LNCAP (cell line): Measurements from ENCODE around the gene S100A2.

ENCODE experiments used
- TF ChIP-seq, protein P1 (sequence below): fragments of 450-650 bp; IDR thresholded peaks from 2 replicates; pipeline ENCODE4 v1.5.1; 2017; ENCODE audit warnings: mild to moderate bottlenecking

Gene S100A2

DNA sequence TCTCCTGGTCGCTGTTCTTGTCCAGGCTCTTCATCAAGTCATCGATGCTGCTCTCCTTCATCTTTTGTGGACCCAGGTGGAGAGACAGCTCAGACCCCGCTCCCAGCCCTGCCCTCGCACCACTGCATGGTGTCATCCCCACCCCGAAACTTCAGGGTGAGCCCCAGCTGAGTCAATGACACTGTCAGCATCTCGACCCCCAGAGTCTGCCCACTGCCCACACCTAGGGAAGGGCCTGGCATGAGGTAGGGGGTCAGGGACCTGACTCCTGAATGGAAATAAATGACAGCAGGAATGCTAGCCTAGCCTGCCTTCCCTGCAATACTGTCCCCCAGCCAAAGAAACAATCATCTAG is 28.3 kb downstream of the S100A2 start:
- TF ChIP-seq, protein P1, sequence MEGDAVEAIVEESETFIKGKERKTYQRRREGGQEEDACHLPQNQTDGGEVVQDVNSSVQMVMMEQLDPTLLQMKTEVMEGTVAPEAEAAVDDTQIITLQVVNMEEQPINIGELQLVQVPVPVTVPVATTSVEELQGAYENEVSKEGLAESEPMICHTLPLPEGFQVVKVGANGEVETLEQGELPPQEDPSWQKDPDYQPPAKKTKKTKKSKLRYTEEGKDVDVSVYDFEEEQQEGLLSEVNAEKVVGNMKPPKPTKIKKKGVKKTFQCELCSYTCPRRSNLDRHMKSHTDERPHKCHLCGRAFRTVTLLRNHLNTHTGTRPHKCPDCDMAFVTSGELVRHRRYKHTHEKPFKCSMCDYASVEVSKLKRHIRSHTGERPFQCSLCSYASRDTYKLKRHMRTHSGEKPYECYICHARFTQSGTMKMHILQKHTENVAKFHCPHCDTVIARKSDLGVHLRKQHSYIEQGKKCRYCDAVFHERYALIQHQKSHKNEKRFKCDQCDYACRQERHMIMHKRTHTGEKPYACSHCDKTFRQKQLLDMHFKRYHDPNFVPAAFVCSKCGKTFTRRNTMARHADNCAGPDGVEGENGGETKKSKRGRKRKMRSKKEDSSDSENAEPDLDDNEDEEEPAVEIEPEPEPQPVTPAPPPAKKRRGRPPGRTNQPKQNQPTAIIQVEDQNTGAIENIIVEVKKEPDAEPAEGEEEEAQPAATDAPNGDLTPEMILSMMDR = no peak

DNA sequence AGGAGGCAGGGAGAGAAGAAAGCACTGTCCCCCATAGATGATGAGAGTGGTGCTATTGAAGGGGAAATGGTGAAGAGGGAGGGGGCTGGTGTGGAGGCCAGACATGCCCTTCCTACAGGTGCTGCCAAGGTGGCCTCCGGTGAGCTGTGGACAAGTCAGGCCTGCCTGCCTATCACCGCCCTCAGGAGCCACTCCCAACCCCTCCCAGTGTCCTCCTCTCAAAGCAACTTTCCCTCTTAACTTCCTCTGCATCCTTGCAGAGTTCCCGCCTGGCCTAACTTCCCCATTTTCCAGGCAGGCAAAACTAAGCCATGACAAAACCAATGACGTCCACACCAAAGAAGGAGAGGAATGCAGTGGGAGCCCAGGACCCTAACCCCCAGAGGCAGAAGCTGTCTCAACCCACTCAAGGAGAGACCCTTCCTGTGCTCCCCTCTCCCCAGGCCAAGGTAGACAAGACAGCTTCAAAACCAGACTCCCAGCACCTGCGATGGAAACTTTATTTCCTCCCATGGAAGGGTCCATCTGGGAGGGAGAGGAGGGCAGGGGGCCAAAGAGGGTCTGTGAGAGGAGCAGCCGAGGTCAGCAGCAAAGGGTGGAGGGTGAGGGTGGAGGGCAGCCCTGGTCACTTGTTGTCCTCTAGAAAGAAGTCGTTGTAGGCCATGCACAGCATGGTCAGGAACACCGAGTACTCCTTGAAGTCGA is 28.8 kb downstream of the S100A2 start:
- TF ChIP-seq, protein P1 = no peak

DNA sequence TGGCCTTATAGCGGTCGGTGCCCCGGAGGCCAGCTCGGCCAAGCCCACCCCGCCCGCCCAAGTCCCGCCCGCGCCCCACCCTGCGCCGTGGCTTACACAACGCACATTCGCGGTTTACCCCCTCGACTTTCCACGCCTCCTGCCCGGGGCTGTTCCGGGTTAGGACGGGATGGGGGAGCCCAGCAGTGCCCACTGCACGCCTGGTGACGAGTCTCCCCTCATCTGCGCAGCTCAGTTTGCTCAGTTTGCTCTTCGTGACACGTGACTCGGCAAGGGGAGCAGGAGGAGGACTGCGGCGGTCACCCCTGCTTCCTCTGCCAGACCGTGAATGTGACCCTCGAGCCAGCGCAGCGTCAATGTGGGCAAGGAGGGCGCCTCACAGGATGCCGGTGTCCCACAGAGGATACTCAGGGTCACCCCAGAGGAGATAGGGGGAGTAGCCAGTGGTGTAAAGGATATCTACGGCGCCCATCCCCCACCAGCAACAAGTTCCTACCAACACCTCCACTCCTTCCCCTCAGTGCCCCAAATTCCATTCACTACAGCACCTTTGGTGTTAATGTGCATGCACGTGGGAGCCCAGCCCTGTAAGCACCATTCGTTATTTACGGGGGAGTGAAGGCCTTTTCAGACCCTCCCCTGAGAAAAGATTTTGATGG is 29.5 kb downstream of the S100A2 start:
- TF ChIP-seq, protein P1 = no peak

DNA sequence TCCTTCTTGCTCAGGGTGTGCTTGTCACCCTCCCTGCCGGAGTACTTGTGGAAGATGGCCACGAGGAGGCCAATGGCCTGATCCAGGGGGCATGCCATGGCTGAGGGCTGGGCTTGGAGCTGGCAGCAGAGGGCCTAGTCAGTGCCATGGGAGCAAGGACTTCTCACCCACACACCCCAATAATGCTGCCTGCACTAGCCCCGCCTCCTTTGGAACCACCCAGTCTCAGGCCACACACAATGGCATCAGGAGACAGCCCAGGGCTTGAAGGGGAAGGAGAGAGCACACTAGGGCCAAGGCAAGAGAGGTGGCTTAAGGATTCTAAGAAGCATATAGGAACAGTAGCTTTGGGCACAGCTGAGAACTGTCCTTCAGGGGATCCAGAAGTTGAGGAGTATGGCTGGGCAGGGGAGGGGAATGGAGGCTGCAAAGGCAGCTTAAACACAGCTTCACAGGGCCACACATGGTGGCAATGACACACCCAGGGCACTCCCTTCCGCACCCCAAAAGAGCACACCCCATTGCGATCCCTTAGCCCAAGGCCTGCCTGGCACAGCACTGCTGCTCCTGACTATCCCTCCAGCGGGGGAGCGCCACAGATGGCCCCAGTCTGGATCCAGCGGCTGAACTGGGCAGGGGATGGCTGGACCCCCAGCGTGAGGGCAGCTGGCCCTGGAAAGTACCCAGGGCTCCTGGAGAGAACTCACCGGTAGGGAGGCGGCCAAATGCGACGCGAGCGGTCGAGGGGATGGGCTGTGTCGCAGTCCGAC is 30.2 kb downstream of the S100A2 start, which contains the start of gene S100A6:
Gene S100A6 (minus strand): TSS at position 750 of the 770 bp plus-strand sequence. CDS start 652 bp downstream, at position 98.
- TF ChIP-seq, protein P1 = no peak

DNA sequence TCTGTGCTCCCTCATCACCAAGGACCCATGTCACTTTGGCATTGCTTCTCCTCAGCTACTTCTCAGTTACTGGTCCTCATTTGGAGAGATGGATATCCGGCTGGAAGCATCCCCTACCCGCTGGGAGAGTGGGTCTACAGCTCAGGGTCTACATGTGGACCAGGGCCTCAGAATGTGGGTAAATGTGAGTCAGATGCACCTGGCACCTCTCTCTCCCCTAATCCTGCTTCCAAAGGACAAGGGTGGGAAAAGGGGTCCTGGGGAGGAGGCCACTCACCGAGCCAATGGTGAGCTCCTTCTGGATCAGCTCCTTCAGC is 30.8 kb downstream of the S100A2 start:
- TF ChIP-seq, protein P1 = no peak

DNA sequence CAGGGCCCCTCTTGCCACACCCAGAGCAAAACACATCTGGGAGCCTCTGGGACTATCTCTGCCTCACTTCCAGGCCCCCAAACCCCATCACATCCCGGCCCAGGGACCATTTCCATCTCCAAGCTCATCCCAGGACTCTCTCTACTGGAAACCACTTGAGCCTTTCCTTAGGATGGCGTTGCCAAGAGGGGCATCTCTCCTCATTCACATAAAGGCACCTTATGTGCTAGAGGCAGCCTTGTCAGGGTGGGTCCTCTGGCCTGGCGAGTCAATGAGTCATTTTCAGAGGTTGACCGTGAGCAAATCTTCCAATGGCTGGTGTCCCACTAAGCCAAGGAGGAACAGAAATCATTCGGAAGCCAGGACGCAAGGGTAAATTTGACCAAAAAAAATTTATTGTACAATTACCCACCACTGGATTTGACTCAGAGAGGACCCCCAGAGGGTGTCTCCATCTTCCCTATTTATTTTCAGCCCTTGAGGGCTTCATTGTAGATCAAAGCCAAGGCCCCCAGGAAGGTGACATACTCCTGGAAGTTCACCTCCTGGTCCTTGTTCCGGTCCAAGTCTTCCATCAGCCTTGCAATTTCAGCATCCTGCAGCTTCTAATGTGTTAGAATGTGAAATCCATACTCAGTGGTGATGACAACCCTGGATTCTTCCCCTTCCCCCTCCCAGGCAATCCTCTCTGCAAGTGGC is 31.3 kb downstream of the S100A2 start:
- TF ChIP-seq, protein P1 = no peak

DNA sequence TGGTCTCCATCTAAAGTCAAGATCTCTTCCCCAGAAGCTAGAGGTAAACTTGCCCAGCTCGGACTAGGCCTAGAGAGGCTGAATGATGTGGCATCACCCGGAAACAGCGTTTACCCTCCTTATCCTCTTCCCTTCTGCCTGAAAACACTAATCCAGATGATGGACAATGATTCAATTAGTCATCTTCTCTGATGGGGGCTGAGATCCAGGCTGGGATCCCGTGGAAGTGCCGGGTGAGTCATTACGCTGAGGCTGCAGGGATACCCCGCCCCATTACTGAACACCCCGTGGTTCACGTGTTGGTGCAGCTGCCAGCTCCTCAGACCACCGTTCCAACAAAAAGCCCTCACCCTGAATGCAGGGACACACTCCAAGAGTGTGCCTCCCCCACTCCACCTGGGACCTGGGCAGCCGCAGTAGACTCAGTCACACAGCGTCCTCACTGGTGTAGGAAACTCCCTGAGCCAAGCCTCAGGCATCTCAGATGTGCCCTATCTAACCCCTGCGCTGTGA is 31.9 kb downstream of the S100A2 start:
- TF ChIP-seq, protein P1 = no peak
